ENCODE measurements around the gene LITAF.

GRCh38 chr16:11604783-11605563 lies 18.3 kb upstream of the LITAF start:
- no peak for TF ChIP-seq CTCF (IDR thresholded peaks at IDR 0.05; ENCODE audit: borderline replicate concordance, extremely low read depth, low read length, poor library complexity, severe bottlenecking)
- TF ChIP-seq EZH2 (IDR thresholded peaks at IDR 0.05; ENCODE audit: borderline replicate concordance, low read depth, low read length, severe bottlenecking), result no peak

Data from DND-41 (cell line).